ENCODE results near the gene PHF11. TPM values are rescaled to one million over a fixed set of nuclear protein-coding genes. Genes with fewer than 3 reads are reported as not detected.

The PHF11 gene
- total RNA-seq, 2 donors from 2014 or later, result 16.8 to 21.0 TPM

DNA sequence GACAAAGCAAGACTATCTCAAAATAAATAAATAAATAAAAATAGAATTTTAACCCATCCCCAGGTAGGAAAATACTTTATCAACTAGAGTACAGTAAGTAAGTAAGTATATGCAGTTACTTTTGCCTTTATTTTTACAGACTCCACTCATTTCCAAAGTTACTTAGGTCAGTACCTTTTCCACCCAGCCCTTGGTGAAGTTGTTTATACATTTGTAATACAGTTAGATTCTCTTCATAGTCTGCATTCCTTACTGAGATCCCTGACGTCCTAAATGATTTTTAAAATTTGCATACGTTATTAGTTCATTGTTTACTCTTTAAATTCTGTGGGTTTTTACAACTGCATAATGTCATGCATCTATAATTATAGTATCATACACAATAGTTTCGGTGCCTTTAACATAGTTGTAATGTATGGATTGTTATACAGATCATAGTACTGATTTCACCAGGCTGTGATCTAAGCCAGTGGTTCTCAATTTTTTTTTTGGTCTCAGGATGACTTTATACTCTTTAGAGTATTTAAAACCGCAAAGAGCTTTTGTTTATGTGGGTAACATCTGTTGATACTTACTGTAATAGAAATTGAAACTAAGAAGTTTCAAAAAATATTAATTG lies 41.3 kb upstream of the PHF11 start:
- no peak overlapping the region for H3K27ac Mint-ChIP-seq
- Histone ChIP-seq H3K27ac (ENCODE audit: low read depth, low read length) (no peak overlapping the region), H3K36me3 (ENCODE audit: control insufficient read depth, insufficient read depth, low read length) (no peaks in the 10 kb centered on the region), H3K27me3 (ENCODE audit: control insufficient read depth, insufficient read depth, low read length, poor library complexity, severe bottlenecking) (no peaks in the 10 kb centered on the region), H3K4me1 (ENCODE audit: control insufficient read depth, insufficient read depth, low read length) (no peaks in the 10 kb centered on the region), H3K4me3 (ENCODE audit: low read length) (no peak overlapping the region), H3K9ac (ENCODE audit: extremely low read depth, low read length, poor library complexity, severe bottlenecking) (no peak overlapping the region), H3K9me3 (ENCODE audit: control insufficient read depth, low read length) (no peaks in the 10 kb centered on the region)
- no peak for TF ChIP-seq CTCF (conservative IDR thresholded peaks at IDR 0.05)
- H3K36me3 Mint-ChIP-seq (ENCODE audit: low read depth), result peaks cover 8% of the 10 kb centered on the region
- no peaks in the 10 kb centered on the region for H3K4me1 Mint-ChIP-seq
- no peaks in the 10 kb centered on the region for H3K27me3 Mint-ChIP-seq (ENCODE audit: insufficient read depth)
- no peaks in the 10 kb centered on the region for H3K9me3 Mint-ChIP-seq
- 95% methylated on average over 2 of the region's 4 CpGs; no CpG with 5 or more reads in 1 of the 2 experiments for WGBS, 2 experiments (ENCODE audit: insufficient coverage in 1 of 2, insufficient read length in 1 of 2)
- no peak for DNase-seq
- H3K4me3 Mint-ChIP-seq, result no peak overlapping the region

DNA sequence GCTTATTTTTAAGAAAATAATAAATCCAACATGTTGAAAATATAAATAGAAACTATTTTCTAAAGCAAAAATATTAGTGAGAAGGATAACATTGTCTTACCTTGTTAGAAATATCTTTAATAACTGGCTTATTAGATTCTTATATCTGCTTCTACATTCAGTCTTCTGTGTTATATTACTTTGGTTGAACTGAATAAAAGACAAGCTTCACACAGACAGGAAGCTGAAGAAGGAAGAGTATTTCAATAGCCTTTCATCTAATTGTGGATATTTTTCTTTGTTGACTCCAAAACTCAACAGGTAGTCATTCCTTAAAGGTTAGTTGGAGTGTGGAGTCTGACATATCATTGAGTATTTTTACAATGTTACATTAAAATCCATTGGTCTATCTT lies 40.8 kb upstream of the PHF11 start:
- H3K27ac Mint-ChIP-seq, result no peak overlapping the region
- H3K27ac ChIP-seq (ENCODE audit: low read depth, low read length), result no peak overlapping the region
- H3K4me3 ChIP-seq (ENCODE audit: low read length), result no peak overlapping the region
- H3K9ac ChIP-seq (ENCODE audit: extremely low read depth, low read length, poor library complexity, severe bottlenecking), result no peak overlapping the region
- no peak for DNase-seq
- H3K4me1 Mint-ChIP-seq, result no peaks in the 10 kb centered on the region
- H3K27me3 ChIP-seq (ENCODE audit: control insufficient read depth, insufficient read depth, low read length, poor library complexity, severe bottlenecking), result no peaks in the 10 kb centered on the region
- no peaks in the 10 kb centered on the region for H3K9me3 Mint-ChIP-seq
- peaks cover 8% of the 10 kb centered on the region for H3K36me3 Mint-ChIP-seq (ENCODE audit: low read depth)
- no peaks in the 10 kb centered on the region for H3K27me3 Mint-ChIP-seq (ENCODE audit: insufficient read depth)
- H3K36me3 ChIP-seq (ENCODE audit: control insufficient read depth, insufficient read depth, low read length), result peaks cover 2% of the 10 kb centered on the region
- no peaks in the 10 kb centered on the region for H3K4me1 ChIP-seq (ENCODE audit: control insufficient read depth, insufficient read depth, low read length)
- no peak overlapping the region for H3K4me3 Mint-ChIP-seq
- H3K9me3 ChIP-seq (ENCODE audit: control insufficient read depth, low read length), result peaks cover 2% of the 10 kb centered on the region
- no peak for TF ChIP-seq CTCF (conservative IDR thresholded peaks at IDR 0.05)

DNA sequence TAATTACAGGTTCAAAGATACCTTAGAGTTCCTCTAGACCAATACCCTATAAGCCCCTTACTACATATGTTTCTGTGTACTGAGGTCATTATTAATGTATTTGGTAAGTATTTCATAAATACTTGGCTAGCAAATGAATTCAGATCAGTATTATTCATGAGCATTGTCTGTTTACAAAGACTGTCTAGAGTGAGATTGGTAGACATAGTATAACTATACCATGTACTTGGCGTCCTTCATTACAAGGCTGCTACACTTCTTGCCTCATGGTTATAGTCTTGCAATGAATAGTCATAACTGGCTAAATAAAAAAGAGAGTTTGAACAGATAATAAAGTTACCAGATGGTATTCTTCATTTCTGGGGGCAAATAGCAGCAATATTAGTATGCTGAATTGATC lies 39.6 kb upstream of the PHF11 start:
- H3K4me1 Mint-ChIP-seq, result no peaks in the 10 kb centered on the region

More for the DNA sequence above, 39.6 kb upstream of the PHF11 start:
- Mint-ChIP-seq H3K27me3 (ENCODE audit: insufficient read depth) (no peaks in the 10 kb centered on the region), H3K9me3 (peaks cover 8% of the 10 kb centered on the region), H3K4me3 (no peak overlapping the region), H3K27ac (no peak overlapping the region), H3K36me3 (ENCODE audit: low read depth) (peaks cover 20% of the 10 kb centered on the region)
- Histone ChIP-seq H3K27ac (ENCODE audit: low read depth, low read length) (no peak overlapping the region), H3K9me3 (ENCODE audit: control insufficient read depth, low read length) (peaks cover 13% of the 10 kb centered on the region), H3K9ac (ENCODE audit: extremely low read depth, low read length, poor library complexity, severe bottlenecking) (no peak overlapping the region), H3K36me3 (ENCODE audit: control insufficient read depth, insufficient read depth, low read length) (peaks cover 14% of the 10 kb centered on the region), H3K4me1 (ENCODE audit: control insufficient read depth, insufficient read depth, low read length) (no peaks in the 10 kb centered on the region), H3K27me3 (ENCODE audit: control insufficient read depth, insufficient read depth, low read length, poor library complexity, severe bottlenecking) (no peaks in the 10 kb centered on the region), H3K4me3 (ENCODE audit: low read length) (no peak overlapping the region)
- DNase-seq, result no peak
- TF ChIP-seq CTCF (conservative IDR thresholded peaks at IDR 0.05), result no peak
- WGBS, 2 experiments (ENCODE audit: insufficient coverage in 1 of 2, insufficient read length in 1 of 2), result 100% methylated on average over 1 of the region's 1 CpG; no CpG with 5 or more reads in 1 of the 2 experiments
